ENCODE results near the gene PPP4R3B.
A peak's percentile ranks its signal among the peaks of the same experiment; 100 is the strongest.
"Not testable (repeated sequence)": the region's sequence is repeated elsewhere in the genome, so short reads cannot be mapped to it uniquely, and the experiment has no call there.

PPP4R3B gene

GRCh38 chr2:55617175-55618024, at the start of gene PPP4R3B:
Gene PPP4R3B (minus strand): TSS chr2:55617622. CDS start chr2:55617285, 337 bp downstream.
- DNase-seq, result peak; percentile 100

GRCh38 chr2:55653255-55653654, 35.8 kb upstream of the PPP4R3B start:
- DNase-seq, result no peak

- no peak for DNase-seq
These were observed 31.8 kb upstream of the PPP4R3B start for GRCh38 chr2:55649211-55649610.

- DNase-seq, result no peak
These were observed 19.4 kb upstream of the PPP4R3B start for GRCh38 chr2:55636831-55637230.

- no peak for DNase-seq
These were observed 11.5 kb upstream of the PPP4R3B start for GRCh38 chr2:55628931-55629330.

GRCh38 chr2:55627915-55628314, 10.5 kb upstream of the PPP4R3B start:
- DNase-seq, result no peak

- DNase-seq, result no peak
These were observed 4.4 kb upstream of the PPP4R3B start for GRCh38 chr2:55621802-55622201.

GRCh38 chr2:55620123-55620779, 2.8 kb upstream of the PPP4R3B start:
- DNase-seq, result no peak

- peak; percentile 74 for DNase-seq
These were observed 1.0 kb upstream of the PPP4R3B start for GRCh38 chr2:55618275-55619055.

GRCh38 chr2:55618025-55618274, 528 bp upstream of the PPP4R3B start:
- DNase-seq, result no peak

- peak; percentile 57 for DNase-seq
These were observed 759 bp downstream of the PPP4R3B start for GRCh38 chr2:55616551-55617174.

GRCh38 chr2:55611997-55612396, 5.4 kb downstream of the PPP4R3B start:
- no peak for DNase-seq

- DNase-seq, result no peak
These were observed 6.3 kb downstream of the PPP4R3B start for GRCh38 chr2:55610954-55611743.

GRCh38 chr2:55609938-55610578, 7.4 kb downstream of the PPP4R3B start:
- DNase-seq, result no peak

GRCh38 chr2:55609193-55609794, 8.1 kb downstream of the PPP4R3B start:
- DNase-seq, result no peak

GRCh38 chr2:55607717-55608116, 9.7 kb downstream of the PPP4R3B start:
- DNase-seq, result no peak

GRCh38 chr2:55604027-55604565, 13.3 kb downstream of the PPP4R3B start:
- no peak for DNase-seq

GRCh38 chr2:55601849-55602248, 15.6 kb downstream of the PPP4R3B start:
- DNase-seq, result no peak

- no peak for DNase-seq
These were observed 19.2 kb downstream of the PPP4R3B start for GRCh38 chr2:55598056-55598795.

- not testable (repeated sequence) for DNase-seq
These were observed 20.6 kb downstream of the PPP4R3B start for GRCh38 chr2:55596795-55597194.

All from femur (tissue), 1 donor.